Brain microvascular endothelial cell (primary cell): ENCODE results near the gene GALNT9.

Source experiments
- DNase-seq: peaks from one replicate; pipeline ENCODE4 v3.0.0-alpha.2; 2020
- H3K27ac ChIP-seq: fragments of 250-450 bp; sonication (Bioruptor Pico); 2 replicates; pipeline ENCODE4 v1.5.1; 2020; ENCODE audit warnings: mild to moderate bottlenecking, moderate library complexity
- H3K27me3 ChIP-seq: fragments of 250-450 bp; sonication (Bioruptor Pico); replicated peaks from 2 replicates; pipeline ENCODE4 v1.5.1; 2020; ENCODE audit warnings: mild to moderate bottlenecking
- H3K36me3 ChIP-seq: fragments of 250-450 bp; sonication (Bioruptor Pico); replicated peaks from 2 replicates; pipeline ENCODE4 v1.5.1; 2020; ENCODE audit warnings: mild to moderate bottlenecking
- H3K4me3 ChIP-seq: 2 replicates; pipeline ENCODE4 v1.5.1; 2011; ENCODE audit warnings: low read depth, mild to moderate bottlenecking, control low read depth, low read length, moderate library complexity
- in situ Hi-C: cut with HindIII; loops from 2 replicates; pipeline ENCODE4 v1.10.0; 2017; ENCODE audit warnings: low sequenced_read_pairs, low pct_ligation_motif_present
- TF ChIP-seq, protein P1 (sequence below): IDR thresholded peaks from 2 replicates; pipeline ENCODE4 v1.5.1; 2011; ENCODE audit warnings: low read depth, mild to moderate bottlenecking, moderate library complexity, low read length, control low read depth, inconsistent platforms; ENCODE audit errors: missing control alignments

Gene GALNT9

DNA sequence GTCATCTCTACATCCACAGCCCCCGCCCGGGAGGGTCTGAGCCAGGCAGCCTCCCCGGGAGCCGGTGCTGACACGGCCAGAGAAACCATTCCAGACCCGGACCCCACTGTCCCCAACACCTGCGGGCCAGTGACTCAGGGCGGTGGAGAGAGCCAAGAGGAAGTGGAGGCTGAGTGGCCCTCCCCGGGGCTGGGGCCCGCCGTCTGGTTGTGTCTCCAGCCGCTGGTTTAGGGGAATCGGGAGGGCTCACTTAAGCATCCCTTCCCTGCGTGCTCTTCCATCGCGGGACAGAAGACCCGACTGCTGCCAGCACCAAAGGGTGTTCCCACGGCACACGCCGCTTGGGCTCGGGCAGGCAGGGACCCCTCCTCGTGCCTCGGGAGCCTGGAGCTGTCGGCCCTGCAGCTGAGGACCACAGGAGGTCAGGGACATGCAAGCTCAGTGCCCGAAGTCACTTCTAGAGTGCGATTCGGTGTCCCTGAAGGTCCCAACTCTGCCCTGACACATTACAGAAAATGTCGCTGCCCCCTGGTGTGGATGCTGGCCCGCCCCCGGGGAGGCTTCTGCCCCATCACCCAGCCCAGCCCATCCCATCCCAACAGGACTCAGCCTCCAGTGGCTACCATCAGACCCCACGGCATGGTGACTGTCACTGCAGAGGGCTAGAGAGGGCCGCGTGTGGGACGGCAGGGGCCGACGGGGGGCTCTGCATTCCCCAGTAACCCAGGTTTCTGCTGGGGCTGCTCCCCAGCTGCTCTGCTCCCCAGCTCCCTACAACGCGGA, 50.8 kb downstream of the GALNT9 start:
- H3K27me3 ChIP-seq: peaks cover 55% of the 10 kb centered on the region
- in situ Hi-C loops: no loop called here

DNA sequence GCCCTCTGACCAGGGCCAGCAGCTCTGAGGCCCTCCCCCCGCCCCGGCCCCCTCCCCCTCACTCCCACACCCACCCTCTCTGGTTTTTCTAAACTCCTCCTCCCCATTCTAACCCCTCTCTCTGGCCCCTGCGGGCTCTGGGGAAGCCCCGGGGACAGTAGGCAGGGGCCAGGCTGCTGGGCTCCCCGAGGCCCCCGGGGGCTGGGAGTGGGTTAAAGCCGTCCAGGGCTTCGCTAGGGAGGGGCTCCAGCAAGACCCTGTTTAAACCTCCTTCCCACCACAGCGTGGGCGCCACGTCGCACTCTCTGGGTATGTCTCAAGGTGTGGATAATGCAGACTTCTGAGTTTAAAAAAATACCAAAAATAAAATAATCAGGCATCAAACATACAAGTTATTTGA, 51.4 kb downstream of the GALNT9 start:
- in situ Hi-C loops: no loop called here
- TF ChIP-seq, protein P1, sequence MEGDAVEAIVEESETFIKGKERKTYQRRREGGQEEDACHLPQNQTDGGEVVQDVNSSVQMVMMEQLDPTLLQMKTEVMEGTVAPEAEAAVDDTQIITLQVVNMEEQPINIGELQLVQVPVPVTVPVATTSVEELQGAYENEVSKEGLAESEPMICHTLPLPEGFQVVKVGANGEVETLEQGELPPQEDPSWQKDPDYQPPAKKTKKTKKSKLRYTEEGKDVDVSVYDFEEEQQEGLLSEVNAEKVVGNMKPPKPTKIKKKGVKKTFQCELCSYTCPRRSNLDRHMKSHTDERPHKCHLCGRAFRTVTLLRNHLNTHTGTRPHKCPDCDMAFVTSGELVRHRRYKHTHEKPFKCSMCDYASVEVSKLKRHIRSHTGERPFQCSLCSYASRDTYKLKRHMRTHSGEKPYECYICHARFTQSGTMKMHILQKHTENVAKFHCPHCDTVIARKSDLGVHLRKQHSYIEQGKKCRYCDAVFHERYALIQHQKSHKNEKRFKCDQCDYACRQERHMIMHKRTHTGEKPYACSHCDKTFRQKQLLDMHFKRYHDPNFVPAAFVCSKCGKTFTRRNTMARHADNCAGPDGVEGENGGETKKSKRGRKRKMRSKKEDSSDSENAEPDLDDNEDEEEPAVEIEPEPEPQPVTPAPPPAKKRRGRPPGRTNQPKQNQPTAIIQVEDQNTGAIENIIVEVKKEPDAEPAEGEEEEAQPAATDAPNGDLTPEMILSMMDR: no peak
- Histone ChIP-seq H3K4me3 (no peak overlapping the region), H3K36me3 (no peaks in the 10 kb centered on the region), H3K27me3 (peaks cover 56% of the 10 kb centered on the region), H3K27ac (no peak overlapping the region)
- DNase-seq: no peak

More for the DNA sequence above, 50.8 kb downstream of the GALNT9 start:
- no peaks in the 10 kb centered on the region for H3K36me3 ChIP-seq
- H3K4me3 ChIP-seq: no peak overlapping the region
- TF ChIP-seq, protein P1: no peak
- DNase-seq: no peak
- H3K27ac ChIP-seq: no peak overlapping the region

DNA sequence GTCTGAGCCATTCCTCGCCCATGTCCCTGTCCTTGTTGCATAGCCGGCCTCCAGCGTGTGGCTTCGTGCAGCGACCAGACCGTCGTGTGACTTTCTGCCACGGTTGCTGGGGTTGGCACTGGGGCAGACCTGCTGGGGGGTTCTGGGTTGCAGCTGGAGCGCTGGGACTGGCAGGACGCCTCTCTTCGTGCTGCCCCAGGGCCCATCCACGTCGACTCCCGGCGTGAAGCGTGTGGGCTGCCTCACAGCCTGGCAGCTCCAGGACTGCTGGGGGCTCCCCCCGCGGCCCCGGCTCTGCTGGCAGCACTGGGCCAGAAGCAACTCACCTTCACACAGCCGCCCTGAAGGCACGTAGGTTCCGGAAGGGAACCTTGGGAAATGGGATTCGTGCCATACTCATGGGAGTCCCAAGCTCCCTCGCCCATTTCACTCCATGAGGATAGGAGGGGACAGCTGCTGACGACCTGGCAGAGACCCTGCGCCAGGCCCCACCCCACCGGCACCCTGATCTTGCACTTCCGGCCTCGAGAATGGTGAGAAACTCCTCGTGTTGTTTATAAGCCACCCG, 51.9 kb downstream of the GALNT9 start:
- no peak overlapping the region for H3K4me3 ChIP-seq
- no peaks in the 10 kb centered on the region for H3K36me3 ChIP-seq
- in situ Hi-C loops: no loop called here
- DNase-seq: no peak
- H3K27me3 ChIP-seq: peaks cover 52% of the 10 kb centered on the region
- H3K27ac ChIP-seq: no peak overlapping the region
- TF ChIP-seq, protein P1: no peak

DNA sequence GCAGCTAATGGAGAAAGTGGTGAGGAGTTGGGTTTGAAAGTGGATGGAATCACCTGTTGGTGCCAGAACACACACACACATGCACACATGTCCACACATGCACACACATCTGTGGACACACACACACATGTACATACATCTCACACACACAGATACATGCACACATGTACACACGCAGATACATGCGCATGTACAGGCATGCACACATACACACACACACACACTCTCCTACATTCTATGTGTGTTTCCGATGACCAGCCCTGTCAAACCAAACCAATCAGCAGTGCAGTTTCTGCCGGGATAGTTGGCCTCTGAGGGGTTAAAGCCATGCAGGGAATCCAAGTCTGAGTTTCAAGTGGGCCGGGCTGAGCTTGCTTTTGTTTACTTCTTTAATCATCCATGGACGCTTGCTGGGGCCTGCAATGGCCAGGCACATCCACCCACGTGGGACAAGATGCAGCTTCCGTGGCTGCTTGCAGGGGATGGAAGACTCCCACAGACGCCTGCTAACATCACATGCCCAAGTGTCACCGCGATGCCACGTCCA, 52.5 kb downstream of the GALNT9 start:
- TF ChIP-seq, protein P1: no peak
- Histone ChIP-seq H3K27ac (no peak overlapping the region), H3K4me3 (no peak overlapping the region), H3K36me3 (no peaks in the 10 kb centered on the region), H3K27me3 (peaks cover 52% of the 10 kb centered on the region)
- in situ Hi-C loops: no loop called here
- DNase-seq: no peak

DNA sequence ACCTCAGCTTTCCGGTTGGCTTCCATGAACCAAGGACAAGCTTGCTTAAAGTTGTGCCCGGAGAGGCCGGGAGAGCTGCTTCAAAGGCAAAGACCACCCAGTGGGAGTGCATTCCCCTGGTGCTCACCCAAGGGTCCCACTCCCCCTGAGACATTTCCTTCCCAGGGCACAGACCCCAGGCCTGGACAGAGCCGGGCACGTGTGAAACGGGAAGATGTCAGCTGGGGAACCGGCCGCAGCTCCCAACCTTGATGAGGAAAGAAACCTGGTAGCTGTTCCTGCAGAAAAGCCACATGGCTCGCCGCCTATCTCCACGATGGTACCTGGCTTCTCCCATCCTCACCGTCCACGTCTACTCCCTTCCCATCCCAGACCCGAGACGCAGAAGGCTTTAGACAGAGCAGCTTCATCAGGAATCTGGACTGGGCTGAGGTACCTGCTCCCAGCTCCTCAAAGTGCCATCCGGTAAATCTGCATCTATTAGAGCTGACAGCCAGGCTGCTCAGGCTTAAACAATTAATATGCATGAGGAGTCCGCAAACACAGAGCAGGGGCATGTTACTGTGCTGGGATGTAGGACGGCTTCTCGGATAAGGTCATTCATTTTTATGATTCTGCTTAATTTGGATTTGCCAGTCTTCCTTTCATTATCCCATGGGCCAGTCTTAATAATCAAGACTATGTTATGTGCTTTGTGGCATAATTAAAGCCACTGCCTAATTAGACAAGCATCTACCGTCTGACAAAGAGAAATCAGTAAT, 53.1 kb downstream of the GALNT9 start:
- H3K27ac ChIP-seq: no peak overlapping the region
- DNase-seq: no peak
- no peak overlapping the region for H3K4me3 ChIP-seq
- peaks cover 52% of the 10 kb centered on the region for H3K27me3 ChIP-seq
- in situ Hi-C loops: no loop called here
- TF ChIP-seq, protein P1: no peak
- H3K36me3 ChIP-seq: no peaks in the 10 kb centered on the region
